Glomerular visceral epithelial cell (primary cell): ENCODE results near the gene AFTPH.

Source experiments
- DNase-seq: peaks from one replicate; pipeline ENCODE4 v3.0.0-alpha.2; 2016; ENCODE audit errors: extremely low spot score

AFTPH gene

DNA sequence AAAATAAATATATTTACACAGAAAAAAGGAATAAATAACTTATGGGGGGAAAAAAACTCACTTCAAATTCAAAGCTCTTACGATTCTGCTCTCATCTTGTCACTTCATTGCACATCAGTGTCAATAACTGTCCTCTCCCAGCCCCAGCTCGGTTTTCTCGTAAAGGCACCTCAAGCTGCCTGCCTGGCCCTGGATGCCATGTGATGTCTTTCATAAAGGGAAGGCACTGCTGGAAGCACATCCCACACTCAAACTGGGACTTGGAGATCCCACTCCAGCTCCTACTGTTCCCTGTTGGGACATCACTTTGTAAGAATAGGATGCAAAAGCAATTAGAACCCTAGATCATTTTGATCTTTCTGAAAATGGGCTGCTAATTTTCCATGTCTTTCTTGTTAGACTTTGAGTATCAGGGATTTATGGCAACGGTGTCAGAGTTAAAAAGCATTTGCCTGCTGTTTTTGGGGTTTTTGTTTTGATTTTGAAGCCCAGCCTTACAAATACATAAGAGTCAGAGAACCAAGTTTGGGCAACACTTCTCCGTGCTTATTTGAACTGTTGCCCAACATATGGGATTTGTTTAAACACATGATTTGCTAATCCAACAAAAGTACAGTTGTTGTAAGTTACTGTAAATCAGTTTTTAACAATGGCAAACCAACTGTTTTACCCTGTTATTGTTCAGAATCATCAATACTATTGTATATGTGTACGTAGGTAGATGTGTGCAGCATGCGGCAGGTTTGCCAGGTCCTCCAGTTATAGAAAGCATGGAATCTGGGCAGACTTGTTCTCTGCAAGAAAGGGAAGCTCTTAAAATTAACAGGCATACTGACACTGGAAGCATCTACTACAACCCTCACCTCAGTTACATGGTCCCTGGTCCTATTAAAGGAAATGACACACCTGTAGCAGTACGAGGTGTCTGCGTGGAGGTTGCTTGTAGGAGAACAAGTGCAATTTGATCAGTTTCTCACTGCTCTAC is 109.0 kb downstream of the AFTPH start:
- no peak for DNase-seq

DNA sequence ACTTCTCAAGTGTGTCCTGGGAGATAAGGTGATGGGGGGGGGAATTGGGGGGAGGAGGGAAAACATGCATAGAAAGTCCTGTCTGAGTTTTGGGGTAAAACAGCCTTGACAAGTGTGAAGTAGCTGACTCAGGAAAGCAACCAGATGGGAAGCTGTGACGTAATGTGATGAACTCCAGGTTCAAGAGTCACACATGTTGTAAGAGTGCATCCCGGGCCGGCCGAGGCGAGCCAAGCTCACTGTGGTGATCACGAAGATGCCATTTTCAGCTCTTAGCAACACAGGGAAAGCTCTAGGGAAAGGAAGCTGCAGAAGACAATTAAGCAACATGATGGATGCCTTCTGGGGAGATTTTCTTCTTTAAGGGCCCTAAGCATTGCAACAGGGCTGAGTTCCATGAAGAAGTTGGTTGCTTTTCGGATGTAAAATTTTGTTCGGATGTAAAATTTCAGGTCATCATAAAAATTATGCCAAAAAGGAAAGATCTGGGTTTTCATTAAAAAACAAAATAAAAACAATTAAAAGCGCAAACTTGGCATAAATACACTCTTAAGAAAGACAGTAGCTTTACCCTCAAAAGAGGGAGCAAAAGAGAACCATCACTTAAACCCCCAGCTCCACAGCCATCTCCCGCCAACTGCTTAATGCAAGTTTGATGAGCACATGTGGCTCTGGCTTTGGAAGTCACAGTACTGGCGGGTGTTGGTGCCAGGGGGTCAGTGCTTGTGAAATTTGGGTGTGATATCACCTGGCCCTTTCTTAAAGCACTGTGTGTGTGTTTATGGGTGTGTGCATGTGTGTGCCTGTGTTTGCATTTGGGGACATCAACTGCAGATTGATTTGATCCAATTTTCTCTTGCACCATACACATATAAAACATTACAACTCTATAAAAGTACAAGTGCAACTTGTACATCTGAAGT is 110.5 kb downstream of the AFTPH start:
- DNase-seq: no peak

DNA sequence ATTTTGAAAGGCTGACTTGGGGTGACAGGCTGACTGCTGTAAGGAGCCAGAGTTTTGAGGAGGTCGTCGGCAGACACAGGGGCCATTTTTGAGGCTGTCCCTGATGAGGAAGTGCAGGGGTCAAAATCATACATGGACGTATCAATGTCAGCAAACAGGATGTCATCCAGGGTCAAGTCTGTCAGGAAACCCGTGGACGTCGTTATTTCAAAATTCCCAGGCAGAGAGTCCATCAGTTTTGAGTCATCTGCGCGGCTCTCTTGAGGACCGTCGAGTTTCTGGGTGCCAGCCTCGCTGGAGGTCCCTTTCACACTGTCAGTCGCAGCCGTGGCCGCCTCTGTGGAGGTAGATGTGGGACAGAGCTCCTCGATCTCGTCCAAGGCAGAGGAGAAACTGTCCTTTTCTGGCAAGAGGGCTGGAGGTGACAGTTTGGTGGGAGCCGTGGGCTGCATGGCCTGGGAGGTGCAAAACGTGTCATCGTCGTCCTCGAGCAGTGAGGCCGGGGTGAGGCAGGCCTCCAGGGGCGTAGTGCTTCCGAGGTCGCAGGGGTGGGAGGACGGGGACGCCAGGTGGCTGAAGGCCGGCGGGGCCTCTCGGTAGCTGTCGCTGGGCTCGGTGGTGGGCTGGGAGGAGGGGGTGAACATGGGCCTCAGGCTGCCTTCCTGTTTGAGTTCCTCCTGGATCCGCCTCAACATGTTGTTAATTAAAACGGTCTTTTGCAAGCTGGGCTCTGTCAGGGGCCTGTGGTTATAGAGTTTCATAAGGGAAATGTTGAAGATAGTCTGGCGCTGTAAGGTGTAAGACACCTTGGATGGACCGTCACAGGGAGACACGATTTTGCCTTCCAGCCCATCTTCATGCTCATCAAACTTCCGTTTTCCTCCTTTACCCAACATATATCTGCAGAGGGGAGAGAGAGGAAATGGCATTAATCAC is 112.1 kb downstream of the AFTPH start:
- no peak for DNase-seq

DNA sequence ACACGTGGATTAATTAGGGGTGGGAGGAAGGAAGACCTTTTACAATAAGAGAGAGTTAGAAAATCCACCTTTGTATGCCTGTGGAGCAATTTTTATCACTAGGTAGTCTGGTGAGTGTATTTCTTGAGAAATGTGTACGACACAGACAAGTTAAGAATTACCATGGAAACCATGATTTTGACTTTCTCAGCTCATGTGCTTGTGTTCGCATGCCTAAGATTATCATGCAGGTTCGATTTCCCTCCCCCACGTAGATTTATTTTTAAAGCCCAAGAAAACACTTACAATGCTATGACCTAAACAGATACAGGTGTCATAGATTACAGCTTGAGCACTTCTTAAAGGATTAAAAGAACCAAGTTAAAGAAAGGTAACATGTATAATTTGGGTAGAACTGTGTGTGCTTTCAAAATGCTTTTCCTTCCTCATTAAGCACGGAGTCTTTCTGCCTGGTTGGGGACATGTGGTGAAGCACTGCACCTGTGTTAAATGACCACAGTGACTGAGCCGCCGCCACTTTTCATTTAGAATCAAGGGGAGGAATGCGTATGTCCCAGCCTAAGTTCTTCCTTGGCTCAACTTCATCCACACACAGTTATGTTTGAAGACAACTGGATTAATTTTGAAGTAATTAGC is 113.0 kb downstream of the AFTPH start:
- no peak for DNase-seq

DNA sequence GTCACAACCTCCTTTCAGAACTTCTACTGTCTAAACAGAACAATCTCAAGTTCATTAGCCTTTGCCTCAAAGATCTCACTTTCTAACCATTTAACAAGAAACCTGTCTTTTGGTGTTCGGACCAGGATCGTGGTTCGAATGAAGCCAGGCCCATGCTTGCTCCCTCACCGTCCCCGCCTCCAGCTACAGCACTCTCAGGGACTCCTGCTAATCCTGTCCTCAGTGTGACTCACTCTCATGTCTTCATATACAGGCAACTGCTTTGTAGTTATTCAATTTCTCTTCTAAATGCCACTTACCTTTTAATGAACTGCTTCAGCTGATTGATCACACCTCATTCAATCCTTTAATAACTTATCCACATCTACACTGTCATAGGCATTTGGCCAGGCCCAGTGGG is 113.8 kb downstream of the AFTPH start:
- DNase-seq: no peak

DNA sequence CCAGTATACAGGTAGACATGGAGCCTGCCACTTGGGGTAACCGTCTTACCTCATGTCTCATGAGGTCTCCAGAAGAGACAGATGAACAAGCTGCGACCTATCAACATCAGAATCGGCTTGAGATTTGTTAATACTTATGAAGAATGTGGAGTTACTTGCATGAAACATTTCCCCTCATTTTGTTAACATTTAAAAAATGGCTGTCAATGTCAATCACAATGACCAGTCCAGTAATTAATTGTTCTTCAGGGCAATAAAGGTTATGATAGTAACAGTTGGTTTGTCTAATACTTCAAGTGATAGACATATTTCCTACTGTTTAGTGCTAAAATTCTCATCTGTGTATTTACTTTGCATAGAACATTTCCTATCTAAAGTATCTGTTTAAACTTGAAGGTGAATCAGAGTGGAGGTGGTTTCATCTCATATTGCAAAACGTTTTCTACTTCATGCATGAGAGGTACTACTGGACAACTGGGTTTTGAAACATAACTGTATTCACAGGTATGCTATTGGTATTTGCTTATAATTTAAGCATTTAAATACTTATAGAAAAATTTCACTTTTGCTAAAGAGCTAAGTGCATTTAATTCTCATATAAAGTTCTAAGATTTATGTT is 114.5 kb downstream of the AFTPH start:
- DNase-seq: no peak

DNA sequence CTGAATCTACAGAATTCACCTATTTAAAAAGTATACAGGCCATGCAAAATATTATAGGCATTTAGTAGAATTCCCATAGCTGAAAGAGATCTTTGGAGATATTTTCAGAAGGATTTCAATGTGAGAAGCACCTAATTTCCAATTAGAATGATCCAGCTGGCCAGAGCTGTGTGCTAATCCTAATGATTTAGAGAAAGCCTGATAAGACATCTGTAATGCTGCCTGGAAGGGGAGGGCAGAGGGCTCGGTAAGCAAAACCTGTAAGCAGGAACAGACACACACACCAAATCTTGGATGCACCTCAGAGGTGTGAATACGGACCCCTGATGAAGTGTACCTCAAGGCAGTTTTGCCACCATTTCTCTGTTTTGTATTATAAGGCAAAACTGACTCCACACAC is 115.6 kb downstream of the AFTPH start:
- DNase-seq: no peak

DNA sequence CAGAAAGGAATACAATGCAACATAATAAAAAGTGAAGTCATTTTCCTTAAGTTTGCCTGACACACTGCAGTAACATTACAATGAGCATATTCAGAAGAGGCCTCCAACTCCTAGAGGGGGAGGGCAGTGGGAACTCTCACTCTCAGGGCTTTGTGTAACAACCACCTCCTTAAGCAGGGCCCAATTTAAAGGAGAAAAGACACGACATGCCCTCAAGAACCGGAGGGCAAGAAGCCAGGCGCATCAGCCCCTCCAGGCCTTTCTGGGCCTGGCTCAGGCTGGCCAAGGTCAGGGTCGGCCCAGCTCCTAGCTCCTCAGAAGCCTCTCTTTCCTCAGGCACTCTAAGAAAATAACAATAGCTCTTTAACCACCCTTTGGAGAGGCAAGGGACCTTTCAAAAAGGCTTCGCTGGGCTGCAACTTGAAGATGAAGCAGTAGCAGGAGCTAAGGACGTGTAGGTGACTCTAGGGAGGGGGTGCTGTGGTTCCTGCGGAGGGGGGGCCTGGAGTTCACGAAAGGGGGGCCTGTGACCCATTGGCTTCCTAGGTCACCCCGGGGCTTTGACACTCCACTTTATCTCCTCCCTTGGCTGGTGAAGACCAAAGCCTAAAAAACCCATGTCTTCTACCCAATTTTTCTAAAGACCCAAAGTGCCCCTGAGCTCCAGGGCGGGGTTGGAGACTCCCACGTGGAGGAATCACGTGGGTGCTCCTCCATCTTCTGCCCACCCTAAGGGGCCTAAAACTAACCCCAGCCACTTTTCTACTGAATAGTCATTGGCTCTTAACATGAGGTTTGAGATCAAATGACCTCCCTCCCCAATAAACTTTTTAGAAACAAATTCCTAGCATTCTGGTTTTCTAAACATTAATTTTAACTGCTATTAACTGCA is 116.3 kb downstream of the AFTPH start:
- DNase-seq: no peak

DNA sequence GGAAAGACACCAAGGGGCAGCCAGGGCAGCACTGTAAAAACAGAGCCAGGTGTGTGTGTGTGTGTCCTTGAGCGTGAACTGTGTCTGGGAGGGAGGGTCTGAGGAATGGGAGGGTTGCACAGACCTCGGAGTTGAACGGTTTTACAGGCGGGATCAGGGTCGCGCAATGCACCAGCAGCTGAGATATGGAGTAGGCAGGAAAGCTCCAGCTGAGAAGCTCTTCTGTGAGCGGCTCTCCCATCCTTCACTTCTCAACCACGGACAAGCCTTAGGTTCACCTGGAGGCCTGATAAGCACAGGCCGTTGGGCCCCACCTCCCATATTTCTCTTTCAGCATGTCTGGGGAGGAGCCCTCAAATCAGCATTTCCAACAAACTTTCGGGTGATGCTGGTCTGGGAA is 117.5 kb downstream of the AFTPH start:
- DNase-seq: no peak
